NT2/D1 (cell line): ENCODE data around the gene TPD52L2.

Experiments
- DNase-seq: peaks from one replicate; pipeline ENCODE4 v3.0.0-alpha.2; 2011; ENCODE audit warnings: low read depth, low spot score
- H3K27me3 ChIP-seq: 2 replicates; pipeline ENCODE4 v1.6.0; 2011; ENCODE audit warnings: mild to moderate bottlenecking; ENCODE audit not compliant: insufficient read length, insufficient read depth
- H3K36me3 ChIP-seq: 2 replicates; pipeline ENCODE4 v1.6.1; 2011; ENCODE audit warnings: mild to moderate bottlenecking, low read length, mixed read lengths; ENCODE audit not compliant: insufficient read depth, insufficient read length
- H3K4me1 ChIP-seq: 2 replicates; pipeline ENCODE4 v1.5.1; 2011; ENCODE audit not compliant: insufficient read depth, insufficient read length
- H3K4me3 ChIP-seq: 2 replicates; pipeline ENCODE4 v1.5.1; 2011; ENCODE audit warnings: low read depth; ENCODE audit not compliant: insufficient read length
- H3K9ac ChIP-seq: 2 replicates; pipeline ENCODE4 v1.6.0; 2011; ENCODE audit warnings: low read depth; ENCODE audit not compliant: insufficient read length
- H3K9me3 ChIP-seq: 2 replicates; pipeline ENCODE4 v1.5.1; 2011; ENCODE audit warnings: mild to moderate bottlenecking, low read length; ENCODE audit not compliant: insufficient read depth
- SUZ12 ChIP-seq: IDR thresholded peaks from 2 replicates; pipeline ENCODE4 v1.6.1; 2011; ENCODE audit not compliant: insufficient read length, insufficient read depth; ENCODE audit errors: extremely low read depth
- YY1 ChIP-seq: IDR thresholded peaks from 2 replicates; pipeline ENCODE4 v1.6.1; 2011; ENCODE audit not compliant: insufficient read length, insufficient read depth
- ZNF274 ChIP-seq: IDR thresholded peaks from 2 replicates; pipeline ENCODE4 v1.6.1; 2011; ENCODE audit warnings: mild to moderate bottlenecking, low read depth, low read length

TPD52L2 gene

GRCh38 chr20:63859166-63859699 lies 5.8 kb upstream of the TPD52L2 start:
- DNase-seq, result no peak
- Histone ChIP-seq H3K9ac (peak overlapping the region; percentile 77), H3K27me3 (no peaks in the 10 kb centered on the region), H3K4me1 (peaks cover 54% of the 10 kb centered on the region), H3K9me3 (no peaks in the 10 kb centered on the region), H3K36me3 (peaks cover 45% of the 10 kb centered on the region), H3K4me3 (peak overlapping the region; percentile 13)
- TF ChIP-seq ZNF274 (no peak), SUZ12 (no peak), YY1 (no peak)

- H3K9me3 ChIP-seq, result no peaks in the 10 kb centered on the region
- no peak overlapping the region for H3K4me3 ChIP-seq
- H3K4me1 ChIP-seq, result peaks cover 52% of the 10 kb centered on the region
- DNase-seq, result no peak
- TF ChIP-seq YY1 (no peak), ZNF274 (no peak), SUZ12 (no peak)
- H3K27me3 ChIP-seq, result no peaks in the 10 kb centered on the region
- H3K36me3 ChIP-seq, result peaks cover 45% of the 10 kb centered on the region
- H3K9ac ChIP-seq, result peak overlapping the region; percentile 6
Measured at GRCh38 chr20:63860325-63861051, 4.6 kb upstream of the TPD52L2 start.

DNA sequence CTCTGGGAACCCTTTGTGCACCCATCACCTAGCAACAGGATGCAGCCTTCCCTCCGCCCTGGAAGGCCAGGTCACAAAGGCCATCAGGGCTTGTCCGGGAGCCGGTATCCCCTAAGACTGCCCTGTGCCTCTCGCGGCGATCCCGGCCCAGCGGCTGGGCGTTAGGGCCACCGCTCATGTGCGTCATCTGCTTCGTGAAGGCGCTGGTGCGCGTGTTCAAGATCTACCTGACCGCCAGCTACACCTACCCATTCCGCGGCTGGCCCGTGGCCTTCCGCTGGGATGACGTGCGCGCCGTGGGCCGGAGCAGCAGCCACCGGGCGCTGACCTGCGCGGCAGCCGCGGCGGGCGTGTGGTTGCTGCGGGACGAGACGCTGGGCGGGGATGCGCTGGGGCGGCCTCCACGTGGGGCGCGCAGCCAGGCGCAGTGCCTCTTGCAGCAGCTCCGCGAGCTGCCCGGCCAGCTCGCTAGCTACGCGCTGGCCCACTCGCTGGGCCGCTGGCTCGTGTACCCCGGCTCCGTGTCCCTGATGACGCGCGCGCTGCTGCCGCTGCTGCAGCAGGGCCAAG lies 3.6 kb upstream of the TPD52L2 start, which contains the start of gene ABHD16B:
Gene ABHD16B (plus strand): TSS at position 134 of the 570 bp plus-strand sequence. CDS start 43 bp downstream, at position 177.
- H3K36me3 ChIP-seq, result peaks cover 45% of the 10 kb centered on the region
- TF ChIP-seq ZNF274 (no peak), YY1 (no peak), SUZ12 (no peak)
- H3K9ac ChIP-seq, result peak within 1 kb of the TSS; percentile 6
- no peaks in the 10 kb centered on the region for H3K9me3 ChIP-seq
- H3K4me3 ChIP-seq, result no peak within 1 kb of the TSS
- peaks cover 43% of the 10 kb centered on the region for H3K4me1 ChIP-seq
- no peaks in the 10 kb centered on the region for H3K27me3 ChIP-seq
- DNase-seq, result no peak

DNA sequence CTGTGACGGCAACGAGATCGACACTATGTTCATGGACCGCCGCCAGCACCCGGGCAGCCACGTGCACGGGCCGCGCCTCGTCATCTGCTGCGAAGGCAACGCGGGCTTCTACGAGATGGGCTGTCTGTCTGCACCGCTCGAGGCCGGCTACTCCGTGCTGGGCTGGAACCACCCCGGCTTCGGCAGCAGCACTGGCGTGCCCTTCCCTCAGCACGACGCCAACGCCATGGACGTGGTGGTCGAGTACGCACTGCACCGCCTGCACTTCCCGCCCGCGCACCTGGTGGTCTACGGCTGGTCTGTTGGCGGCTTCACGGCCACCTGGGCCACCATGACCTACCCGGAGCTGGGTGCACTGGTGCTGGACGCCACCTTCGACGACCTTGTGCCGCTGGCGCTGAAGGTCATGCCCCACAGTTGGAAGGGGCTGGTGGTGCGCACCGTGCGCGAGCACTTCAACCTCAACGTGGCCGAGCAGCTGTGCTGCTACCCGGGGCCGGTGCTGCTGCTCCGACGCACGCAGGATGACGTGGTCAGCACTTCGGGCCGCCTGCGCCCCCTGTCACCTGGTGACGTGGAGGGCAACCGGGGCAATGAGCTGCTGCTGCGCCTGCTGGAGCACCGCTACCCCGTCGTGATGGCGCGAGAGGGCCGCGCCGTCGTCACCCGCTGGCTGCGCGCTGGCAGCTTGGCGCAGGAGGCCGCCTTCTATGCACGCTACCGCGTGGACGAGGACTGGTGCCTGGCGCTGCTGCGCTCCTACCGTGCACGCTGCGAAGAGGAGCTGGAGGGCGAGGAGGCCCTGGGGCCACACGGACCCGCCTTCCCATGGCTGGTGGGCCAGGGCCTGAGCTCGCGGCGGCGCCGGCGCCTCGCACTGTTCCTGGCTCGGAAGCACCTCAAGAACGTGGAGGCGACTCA lies 2.8 kb upstream of the TPD52L2 start:
- H3K27me3 ChIP-seq, result no peaks in the 10 kb centered on the region
- no peak overlapping the region for H3K4me3 ChIP-seq
- no peak for DNase-seq
- peaks cover 50% of the 10 kb centered on the region for H3K36me3 ChIP-seq
- H3K9ac ChIP-seq, result no peak overlapping the region
- no peaks in the 10 kb centered on the region for H3K9me3 ChIP-seq
- TF ChIP-seq YY1 (no peak), SUZ12 (no peak), ZNF274 (no peak)
- H3K4me1 ChIP-seq, result peaks cover 41% of the 10 kb centered on the region

DNA sequence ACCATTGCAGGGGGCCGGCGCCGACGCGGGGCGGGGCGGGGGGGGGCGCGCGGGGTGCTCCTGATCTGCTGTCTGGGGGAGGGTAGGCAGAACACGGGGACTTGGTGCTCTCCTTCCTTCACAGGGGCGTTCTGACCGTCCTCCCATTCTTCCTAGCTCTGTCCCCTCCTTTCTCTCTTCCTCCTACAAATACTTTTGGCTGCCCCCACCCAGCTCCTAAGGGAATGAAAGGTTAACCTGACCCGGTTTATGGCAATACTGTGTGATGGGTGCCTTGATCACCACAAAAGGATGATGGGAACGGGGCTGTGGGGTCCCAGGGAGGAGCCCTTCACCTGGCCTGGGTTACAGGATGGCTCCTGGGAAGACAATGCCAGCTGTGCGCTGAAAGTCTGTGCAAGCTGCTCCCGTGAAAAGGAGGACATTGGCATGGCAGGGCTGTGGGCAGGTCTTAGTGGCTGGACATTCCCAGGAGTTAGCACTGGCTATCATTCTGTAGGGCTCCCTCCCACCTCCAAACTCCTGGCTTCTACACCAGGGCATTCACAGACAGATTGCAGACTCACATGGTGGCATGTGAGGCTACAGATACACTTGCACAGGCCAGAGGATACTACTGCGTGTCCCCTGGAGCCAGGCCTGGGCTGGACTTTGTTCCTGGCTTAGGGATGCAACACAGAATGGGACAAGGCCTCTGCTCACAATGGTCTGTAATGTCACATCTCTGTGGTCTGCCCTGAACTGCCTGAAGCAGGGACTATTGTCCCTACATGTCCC lies 1.9 kb upstream of the TPD52L2 start:
- no peaks in the 10 kb centered on the region for H3K27me3 ChIP-seq
- peaks cover 54% of the 10 kb centered on the region for H3K36me3 ChIP-seq
- H3K9me3 ChIP-seq, result no peaks in the 10 kb centered on the region
- DNase-seq, result no peak
- H3K4me1 ChIP-seq, result peaks cover 33% of the 10 kb centered on the region
- no peak for TF ChIP-seq YY1
- no peak for TF ChIP-seq ZNF274
- no peak for TF ChIP-seq SUZ12
- peak overlapping the region; percentile 100 for H3K4me3 ChIP-seq
- peak overlapping the region; percentile 93 for H3K9ac ChIP-seq

DNA sequence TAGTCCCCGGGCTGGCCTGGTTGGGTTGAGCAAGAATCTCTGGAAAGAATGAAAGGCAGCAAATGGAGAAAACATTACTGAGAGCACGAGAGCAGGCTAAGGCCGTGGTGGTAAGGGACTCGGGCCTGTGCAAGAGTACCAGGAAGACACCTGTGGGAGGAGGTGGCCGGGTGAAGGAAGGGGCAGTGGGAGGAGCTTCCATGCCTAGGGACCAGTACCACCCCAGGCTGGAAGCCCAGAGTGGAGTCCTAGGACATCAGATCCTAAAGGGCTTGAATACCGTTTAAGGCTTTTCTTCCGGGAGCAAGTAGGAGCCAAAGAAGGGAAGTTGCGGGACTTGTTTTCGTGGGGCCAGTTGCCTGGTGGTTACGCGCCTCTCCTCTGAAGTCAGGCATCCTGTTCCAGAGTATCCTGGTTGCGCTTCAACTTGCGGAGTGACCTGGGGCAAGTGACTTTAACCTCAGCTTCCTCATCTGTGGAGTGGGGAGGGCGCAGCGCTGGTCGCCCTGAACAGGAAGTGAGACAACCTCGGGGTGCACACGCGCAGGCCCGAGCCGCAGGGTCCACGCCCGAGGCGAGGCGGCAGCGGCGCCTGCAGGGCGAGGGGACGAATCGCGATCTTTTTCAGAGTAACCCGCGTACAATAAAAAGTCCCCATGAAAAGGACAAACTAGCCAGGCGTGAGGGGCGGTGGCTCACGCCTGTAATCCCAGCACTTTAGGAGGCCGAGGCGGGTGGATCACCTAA lies 1.1 kb upstream of the TPD52L2 start:
- peak overlapping the region; percentile 100 for H3K4me3 ChIP-seq
- peaks cover 61% of the 10 kb centered on the region for H3K36me3 ChIP-seq
- no peaks in the 10 kb centered on the region for H3K27me3 ChIP-seq
- peak; percentile 59 for DNase-seq
- H3K9ac ChIP-seq, result peak overlapping the region; percentile 93
- TF ChIP-seq ZNF274 (no peak), SUZ12 (no peak), YY1 (no peak)
- H3K4me1 ChIP-seq, result peaks cover 26% of the 10 kb centered on the region
- no peaks in the 10 kb centered on the region for H3K9me3 ChIP-seq
